ENCODE data around the gene RNF144B.

RNF144B gene

GRCh38 chr6:18492972-18493371, 105.8 kb downstream of the RNF144B start:
- TF ChIP-seq CTCF (IDR thresholded peaks at IDR 0.05), result no peak
- Histone ChIP-seq H3K9me3 (no peaks in the 10 kb centered on the region), H3K4me3 (ENCODE audit: low read depth in 1 of 2, low read length in 1 of 2) (no peak overlapping the region), H3K4me1 (ENCODE audit: control insufficient read depth in 1 of 2, insufficient read depth in 1 of 2, low read depth in 1 of 2, low read length in 1 of 2) (no peaks in the 10 kb centered on the region), H3K36me3 (no peaks in the 10 kb centered on the region), H3K27me3 (no peaks in the 10 kb centered on the region), H3K27ac (no peak overlapping the region)

- H3K27ac ChIP-seq, result no peak overlapping the region
Observed at GRCh38 chr6:18493382-18493891, 106.3 kb downstream of the RNF144B start.

GRCh38 chr6:18493925-18494324, 106.8 kb downstream of the RNF144B start:
- H3K4me1 ChIP-seq (ENCODE audit: control insufficient read depth in 1 of 2, insufficient read depth in 1 of 2, low read depth in 1 of 2, low read length in 1 of 2), result no peaks in the 10 kb centered on the region
- TF ChIP-seq CTCF (IDR thresholded peaks at IDR 0.05), result no peak
- H3K27ac ChIP-seq, result no peak overlapping the region
- no peak overlapping the region for H3K4me3 ChIP-seq (ENCODE audit: low read depth in 1 of 2, low read length in 1 of 2)
- H3K27me3 ChIP-seq, result no peaks in the 10 kb centered on the region
- no peaks in the 10 kb centered on the region for H3K36me3 ChIP-seq
- no peaks in the 10 kb centered on the region for H3K9me3 ChIP-seq

More at GRCh38 chr6:18493382-18493891, 106.3 kb downstream of the RNF144B start:
- Histone ChIP-seq H3K4me1 (ENCODE audit: control insufficient read depth in 1 of 2, insufficient read depth in 1 of 2, low read depth in 1 of 2, low read length in 1 of 2) (no peaks in the 10 kb centered on the region), H3K4me3 (ENCODE audit: low read depth in 1 of 2, low read length in 1 of 2) (no peak overlapping the region), H3K36me3 (no peaks in the 10 kb centered on the region), H3K27me3 (no peaks in the 10 kb centered on the region), H3K9me3 (no peaks in the 10 kb centered on the region)
- TF ChIP-seq CTCF (IDR thresholded peaks at IDR 0.05), result no peak

- Histone ChIP-seq H3K36me3 (no peaks in the 10 kb centered on the region), H3K9me3 (no peaks in the 10 kb centered on the region), H3K27me3 (no peaks in the 10 kb centered on the region), H3K4me1 (ENCODE audit: control insufficient read depth in 1 of 2, insufficient read depth in 1 of 2, low read depth in 1 of 2, low read length in 1 of 2) (no peaks in the 10 kb centered on the region), H3K4me3 (ENCODE audit: low read depth in 1 of 2, low read length in 1 of 2) (no peak overlapping the region), H3K27ac (no peak overlapping the region)
- TF ChIP-seq CTCF (IDR thresholded peaks at IDR 0.05), result no peak
Observed at GRCh38 chr6:18495236-18495635, 108.1 kb downstream of the RNF144B start.

- TF ChIP-seq CTCF (IDR thresholded peaks at IDR 0.05), result no peak
- Histone ChIP-seq H3K27me3 (no peaks in the 10 kb centered on the region), H3K36me3 (no peaks in the 10 kb centered on the region), H3K27ac (no peak overlapping the region), H3K4me1 (ENCODE audit: control insufficient read depth in 1 of 2, insufficient read depth in 1 of 2, low read depth in 1 of 2, low read length in 1 of 2) (peaks cover 3 to 4% of the 10 kb centered on the region in 2 experiments), H3K9me3 (no peaks in the 10 kb centered on the region), H3K4me3 (ENCODE audit: low read depth in 1 of 2, low read length in 1 of 2) (no peak overlapping the region)
Observed at GRCh38 chr6:18496462-18496861, 109.3 kb downstream of the RNF144B start.

- no peak overlapping the region for H3K27ac ChIP-seq
- TF ChIP-seq CTCF (IDR thresholded peaks at IDR 0.05), result no peak
- H3K9me3 ChIP-seq, result no peaks in the 10 kb centered on the region
- no peaks in the 10 kb centered on the region for H3K36me3 ChIP-seq
- H3K27me3 ChIP-seq, result no peaks in the 10 kb centered on the region
- no peak overlapping the region for H3K4me3 ChIP-seq (ENCODE audit: low read depth in 1 of 2, low read length in 1 of 2)
- H3K4me1 ChIP-seq (ENCODE audit: control insufficient read depth in 1 of 2, insufficient read depth in 1 of 2, low read depth in 1 of 2, low read length in 1 of 2), result peaks cover 8 to 9% of the 10 kb centered on the region in 2 experiments
Observed at GRCh38 chr6:18497006-18497405, 109.9 kb downstream of the RNF144B start.

Data from neutrophil (primary cell).